ENCODE data around the gene CDKN1B.

DNA sequence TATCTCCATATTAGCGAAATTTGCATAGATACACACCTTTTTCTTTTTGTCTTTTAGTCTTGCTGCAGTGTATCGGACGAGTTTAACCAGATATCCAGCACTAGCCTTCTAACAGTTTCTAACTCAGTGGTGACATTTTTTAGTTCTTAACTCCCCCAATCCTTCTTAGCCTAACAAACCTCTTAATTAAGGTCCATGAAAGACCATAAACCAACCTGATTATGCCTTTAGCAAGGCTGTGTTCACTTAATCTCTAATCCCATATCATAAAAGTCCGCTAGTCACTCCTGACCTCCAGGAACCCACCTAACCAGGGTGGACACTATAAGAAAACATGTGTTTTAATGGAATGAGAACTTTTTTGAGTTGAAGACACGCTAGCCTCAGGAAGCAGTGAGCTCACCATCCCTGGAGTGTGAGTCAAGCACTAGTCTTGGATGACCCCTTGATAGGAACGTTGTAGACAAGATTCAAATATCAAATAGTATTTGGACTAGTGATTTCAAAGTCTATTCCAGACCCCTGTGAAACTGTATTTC lies 9.5 kb downstream of the CDKN1B start:
- TF ChIP-seq, protein P1, sequence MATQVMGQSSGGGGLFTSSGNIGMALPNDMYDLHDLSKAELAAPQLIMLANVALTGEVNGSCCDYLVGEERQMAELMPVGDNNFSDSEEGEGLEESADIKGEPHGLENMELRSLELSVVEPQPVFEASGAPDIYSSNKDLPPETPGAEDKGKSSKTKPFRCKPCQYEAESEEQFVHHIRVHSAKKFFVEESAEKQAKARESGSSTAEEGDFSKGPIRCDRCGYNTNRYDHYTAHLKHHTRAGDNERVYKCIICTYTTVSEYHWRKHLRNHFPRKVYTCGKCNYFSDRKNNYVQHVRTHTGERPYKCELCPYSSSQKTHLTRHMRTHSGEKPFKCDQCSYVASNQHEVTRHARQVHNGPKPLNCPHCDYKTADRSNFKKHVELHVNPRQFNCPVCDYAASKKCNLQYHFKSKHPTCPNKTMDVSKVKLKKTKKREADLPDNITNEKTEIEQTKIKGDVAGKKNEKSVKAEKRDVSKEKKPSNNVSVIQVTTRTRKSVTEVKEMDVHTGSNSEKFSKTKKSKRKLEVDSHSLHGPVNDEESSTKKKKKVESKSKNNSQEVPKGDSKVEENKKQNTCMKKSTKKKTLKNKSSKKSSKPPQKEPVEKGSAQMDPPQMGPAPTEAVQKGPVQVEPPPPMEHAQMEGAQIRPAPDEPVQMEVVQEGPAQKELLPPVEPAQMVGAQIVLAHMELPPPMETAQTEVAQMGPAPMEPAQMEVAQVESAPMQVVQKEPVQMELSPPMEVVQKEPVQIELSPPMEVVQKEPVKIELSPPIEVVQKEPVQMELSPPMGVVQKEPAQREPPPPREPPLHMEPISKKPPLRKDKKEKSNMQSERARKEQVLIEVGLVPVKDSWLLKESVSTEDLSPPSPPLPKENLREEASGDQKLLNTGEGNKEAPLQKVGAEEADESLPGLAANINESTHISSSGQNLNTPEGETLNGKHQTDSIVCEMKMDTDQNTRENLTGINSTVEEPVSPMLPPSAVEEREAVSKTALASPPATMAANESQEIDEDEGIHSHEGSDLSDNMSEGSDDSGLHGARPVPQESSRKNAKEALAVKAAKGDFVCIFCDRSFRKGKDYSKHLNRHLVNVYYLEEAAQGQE (IDR thresholded peaks at IDR 0.05; ENCODE audit: low read depth): no peak
- TF ChIP-seq, protein P2, sequence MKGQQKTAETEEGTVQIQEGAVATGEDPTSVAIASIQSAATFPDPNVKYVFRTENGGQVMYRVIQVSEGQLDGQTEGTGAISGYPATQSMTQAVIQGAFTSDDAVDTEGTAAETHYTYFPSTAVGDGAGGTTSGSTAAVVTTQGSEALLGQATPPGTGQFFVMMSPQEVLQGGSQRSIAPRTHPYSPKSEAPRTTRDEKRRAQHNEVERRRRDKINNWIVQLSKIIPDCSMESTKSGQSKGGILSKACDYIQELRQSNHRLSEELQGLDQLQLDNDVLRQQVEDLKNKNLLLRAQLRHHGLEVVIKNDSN (IDR thresholded peaks at IDR 0.05): no peak
